GM19035 (cell line): Measurements from ENCODE around the gene CD2.

ENCODE experiments used
- ATAC-seq: cut with Tn5 transposase; IDR thresholded peaks from one replicate; pipeline ENCODE4 v1.9.1; 2021; ENCODE audit not compliant: unreplicated experiment

CD2 gene

GRCh38 chr1:116754198-116754977, at the start of gene CD2:
CD2 (plus strand) TSS chr1:116754430; CDS start chr1:116754493, 63 bp downstream.
- no peak for ATAC-seq

- ATAC-seq: no peak
These were observed 48.1 kb upstream of the CD2 start for GRCh38 chr1:116706123-116706522.

- ATAC-seq: no peak
These were observed 47.4 kb upstream of the CD2 start for GRCh38 chr1:116706841-116707240.

- ATAC-seq: no peak
These were observed 45.9 kb upstream of the CD2 start for GRCh38 chr1:116708255-116708900.

- ATAC-seq: no peak
These were observed 44.5 kb upstream of the CD2 start for GRCh38 chr1:116709666-116710167.

- ATAC-seq: no peak
These were observed 43.6 kb upstream of the CD2 start for GRCh38 chr1:116710420-116711262.

GRCh38 chr1:116711263-116711840, 42.9 kb upstream of the CD2 start:
- ATAC-seq: no peak

- no peak for ATAC-seq
These were observed 41.7 kb upstream of the CD2 start for GRCh38 chr1:116712510-116712909.

GRCh38 chr1:116713474-116713873, 40.8 kb upstream of the CD2 start:
- ATAC-seq: no peak

- no peak for ATAC-seq
These were observed 37.8 kb upstream of the CD2 start for GRCh38 chr1:116716391-116716790.

GRCh38 chr1:116717318-116717717, 36.9 kb upstream of the CD2 start:
- no peak for ATAC-seq

GRCh38 chr1:116720364-116721038, 33.7 kb upstream of the CD2 start:
- no peak for ATAC-seq

GRCh38 chr1:116721039-116721405, 33.2 kb upstream of the CD2 start:
- ATAC-seq: no peak

GRCh38 chr1:116721451-116722007, 32.7 kb upstream of the CD2 start:
- no peak for ATAC-seq

GRCh38 chr1:116722016-116722838, 32.0 kb upstream of the CD2 start:
- ATAC-seq: no peak

- no peak for ATAC-seq
These were observed 29.4 kb upstream of the CD2 start for GRCh38 chr1:116724765-116725375.

- no peak for ATAC-seq
These were observed 28.4 kb upstream of the CD2 start for GRCh38 chr1:116725798-116726197.

- ATAC-seq: no peak
These were observed 27.1 kb upstream of the CD2 start for GRCh38 chr1:116726872-116727820.
